WTC11 (cell line): ENCODE measurements around the gene LRP1. TPM values are rescaled to one million over a fixed set of nuclear protein-coding genes. Genes with fewer than 3 reads are reported as not detected.
A peak's percentile ranks its signal among the peaks of the same experiment; 100 is the strongest.

Experiments
- ATAC-seq: fragments of 200-7000 bp; cut with Tn5 transposase; 2 replicates; pipeline ENCODE4 v1.10.0; 2021; ENCODE audit warnings: mild to moderate bottlenecking, moderate library complexity
- CTCF ChIA-PET: fragments of 300-600 bp; sonication (Branson Sonifier 250); formaldehyde crosslinking; loops from one replicate; lab custom pipeline; 2021; ENCODE audit warnings: antibody characterized with exemption; lab: Charles Lee
- POLR2A ChIA-PET: fragments of 350-600 bp; sonication (Branson Sonifier 250); formaldehyde crosslinking; loops from one replicate; lab custom pipeline; 2021; ENCODE audit warnings: antibody characterized with exemption; lab: Charles Lee
- DNase-seq: peaks from one replicate; pipeline ENCODE4 v3.0.0; 2021; ENCODE audit warnings: low spot score
- H3K27ac Mint-ChIP-seq: 2 replicates; pipeline ENCODE4 v1.8.0; 2021; ENCODE audit warnings: mixed read lengths
- H3K27me3 Mint-ChIP-seq: 2 replicates; pipeline ENCODE4 v1.8.0; 2021; ENCODE audit warnings: low read depth, mild to moderate bottlenecking, moderate library complexity, mixed read lengths
- H3K36me3 Mint-ChIP-seq: 2 replicates; pipeline ENCODE4 v1.8.0; 2021; ENCODE audit warnings: mixed read lengths
- H3K4me1 Mint-ChIP-seq: 2 replicates; pipeline ENCODE4 v1.8.0; 2022; ENCODE audit warnings: mixed read lengths
- H3K4me3 Mint-ChIP-seq: 2 replicates; pipeline ENCODE4 v1.8.0; 2021; ENCODE audit warnings: mild to moderate bottlenecking, moderate library complexity, mixed read lengths
- H3K9me3 Mint-ChIP-seq: 2 replicates; pipeline ENCODE4 v1.8.0; 2021; ENCODE audit warnings: mixed read lengths
- ETV6 ChIP-seq: sonication (generic); formaldehyde crosslinking; IDR thresholded peaks from 2 replicates; pipeline ENCODE4 v1.8.1; 2022; ENCODE audit warnings: mild to moderate bottlenecking, missing genetic modification reagents
- JUN ChIP-seq: sonication (generic); formaldehyde crosslinking; IDR thresholded peaks from 2 replicates; pipeline ENCODE4 v1.8.0; 2023; ENCODE audit warnings: mild to moderate bottlenecking, missing genetic modification reagents
- KAT7 ChIP-seq: sonication (generic); formaldehyde crosslinking; IDR thresholded peaks from 2 replicates; pipeline ENCODE4 v1.8.1; 2023; ENCODE audit warnings: missing genetic modification reagents, mild to moderate bottlenecking, borderline replicate concordance
- MYBL2 ChIP-seq: sonication (generic); formaldehyde crosslinking; IDR thresholded peaks from 2 replicates; pipeline ENCODE4 v1.8.1; 2023; ENCODE audit warnings: mild to moderate bottlenecking, moderate library complexity, missing genetic modification reagents
- OVOL2 ChIP-seq: fragments of 250-450 bp; sonication (Bioruptor Pico); IDR thresholded peaks from 2 replicates; pipeline ENCODE4 v1.9.0; 2021; ENCODE audit warnings: mild to moderate bottlenecking, borderline replicate concordance
- SMAD4 ChIP-seq: sonication (generic); formaldehyde crosslinking; IDR thresholded peaks from 2 replicates; pipeline ENCODE4 v1.8.0; 2022; ENCODE audit warnings: mild to moderate bottlenecking, missing genetic modification reagents
- SP1 ChIP-seq: sonication (generic); formaldehyde crosslinking; conservative IDR thresholded peaks from 2 replicates; pipeline ENCODE4 v1.8.1; 2022; ENCODE audit warnings: missing genetic modification reagents
- ZNF219 ChIP-seq: sonication (generic); formaldehyde crosslinking; IDR thresholded peaks from 2 replicates; pipeline ENCODE4 v1.8.0; 2023; ENCODE audit warnings: missing genetic modification reagents, mild to moderate bottlenecking, borderline replicate concordance
- ZNF396 ChIP-seq: fragments of 250-450 bp; sonication (Bioruptor Pico); IDR thresholded peaks from 2 replicates; pipeline ENCODE4 v1.8.0; 2021; ENCODE audit warnings: mild to moderate bottlenecking, moderate library complexity, borderline replicate concordance
- total RNA-seq: library from RNA; stranded (reverse); gene quantifications from 3 replicates; pipeline ENCODE4 v1.2.3, GENCODE V29; 2021
- TF ChIP-seq, protein P1 (sequence below): sonication (generic); formaldehyde crosslinking; IDR thresholded peaks from 2 replicates; pipeline ENCODE4 v1.8.1; 2022; ENCODE audit warnings: low read depth, missing genetic modification reagents, borderline replicate concordance
- TF ChIP-seq, protein P2 (sequence below): fragments of 200-600 bp; IDR thresholded peaks from 2 replicates; pipeline ENCODE4 v1.8.0; 2022; ENCODE audit warnings: antibody characterized with exemption
- TF ChIP-seq, protein P3 (sequence below): sonication (generic); formaldehyde crosslinking; IDR thresholded peaks from 2 replicates; pipeline ENCODE4 v1.8.1; 2022; ENCODE audit warnings: mild to moderate bottlenecking, moderate library complexity, missing genetic modification reagents
- TF ChIP-seq, protein P4 (sequence below): sonication (generic); formaldehyde crosslinking; IDR thresholded peaks from 2 replicates; pipeline ENCODE4 v1.8.0; 2023; ENCODE audit warnings: missing genetic modification reagents, mild to moderate bottlenecking, borderline replicate concordance
- TF ChIP-seq, protein P5 (sequence below): fragments of 250-450 bp; sonication (Bioruptor Pico); IDR thresholded peaks from 2 replicates; pipeline ENCODE4 v1.9.0; 2021; ENCODE audit warnings: mild to moderate bottlenecking
- TF ChIP-seq, protein P6 (sequence below): fragments of 250-450 bp; sonication (Bioruptor Pico); conservative IDR thresholded peaks from 2 replicates; pipeline ENCODE4 v1.9.0; 2021; ENCODE audit warnings: mild to moderate bottlenecking
- TF ChIP-seq, protein P7 (sequence below): sonication (generic); formaldehyde crosslinking; IDR thresholded peaks from 2 replicates; pipeline ENCODE4 v1.8.1; 2023; ENCODE audit warnings: mild to moderate bottlenecking, missing genetic modification reagents, moderate library complexity

LRP1 gene
- total RNA-seq, 1 experiment from 2014 or later = 120 TPM

DNA sequence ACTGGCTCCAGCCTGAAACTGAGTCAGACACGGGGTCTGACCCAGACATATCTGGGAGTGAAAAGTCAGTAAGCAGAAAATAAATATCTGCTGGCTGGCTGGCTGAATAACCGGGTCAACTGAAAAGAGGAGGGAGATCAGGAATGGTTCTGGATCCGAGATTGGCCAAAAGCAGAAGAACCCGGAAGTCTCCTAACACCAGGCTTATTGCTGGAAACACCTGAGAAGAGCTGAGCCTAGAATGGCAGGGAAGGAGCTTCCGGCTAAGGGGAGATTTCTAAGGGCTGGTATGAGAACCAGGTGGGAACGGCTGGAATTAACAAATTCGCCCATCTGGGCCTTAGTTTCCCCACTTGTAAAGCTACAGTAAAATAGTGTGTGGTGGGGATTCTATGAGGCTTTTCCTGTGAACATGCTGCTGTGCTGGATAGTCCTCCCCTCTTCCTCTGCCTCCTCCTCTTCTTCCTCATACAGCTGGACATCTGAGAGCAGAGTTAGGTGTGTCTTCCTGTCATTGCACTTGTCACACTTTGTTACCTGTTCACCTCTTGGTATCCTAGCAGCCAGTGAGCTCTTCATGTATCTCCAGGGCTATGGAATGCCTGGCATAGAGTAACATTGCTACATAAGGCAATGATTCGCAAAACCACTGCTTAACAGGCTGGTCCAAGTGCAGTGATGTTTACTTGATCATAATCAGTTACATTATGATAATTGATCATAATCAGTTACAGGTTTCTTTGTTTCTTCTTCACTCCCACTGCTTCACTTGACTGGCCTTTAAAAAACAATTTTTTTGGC lies 99.2 kb downstream of the LRP1 start:
- Mint-ChIP-seq H3K27ac (peak overlapping the region; percentile 27; the same call in 1 of the 2 replicates), H3K27me3 (peaks cover 66% of the 10 kb centered on the region), H3K4me3 (peak overlapping the region; percentile 81), H3K36me3 (peaks cover 15% of the 10 kb centered on the region), H3K4me1 (peaks cover 55% of the 10 kb centered on the region), H3K9me3 (no peaks in the 10 kb centered on the region)
- ChIA-PET POLR2A (interaction anchor here (1.0 to 7.6 kb wide), 4 partner anchors 12 to 234 kb away, joined by 3 to 97 read pairs (median 5); partner anchors contain the start of gene LRP1), CTCF (interaction anchor here (0.8 to 10.4 kb wide), 13 partner anchors 13 to 233 kb away, joined by 3 to 660 read pairs (median 9); partner anchors contain the start of genes GLI1, INHBE, LRP1 and NXPH4)
- TF ChIP-seq ZNF219 = no peak
- no peak for TF ChIP-seq ZNF396 (CRISPR knock-in tag)
- TF ChIP-seq KAT7 = no peak
- TF ChIP-seq, protein P1, sequence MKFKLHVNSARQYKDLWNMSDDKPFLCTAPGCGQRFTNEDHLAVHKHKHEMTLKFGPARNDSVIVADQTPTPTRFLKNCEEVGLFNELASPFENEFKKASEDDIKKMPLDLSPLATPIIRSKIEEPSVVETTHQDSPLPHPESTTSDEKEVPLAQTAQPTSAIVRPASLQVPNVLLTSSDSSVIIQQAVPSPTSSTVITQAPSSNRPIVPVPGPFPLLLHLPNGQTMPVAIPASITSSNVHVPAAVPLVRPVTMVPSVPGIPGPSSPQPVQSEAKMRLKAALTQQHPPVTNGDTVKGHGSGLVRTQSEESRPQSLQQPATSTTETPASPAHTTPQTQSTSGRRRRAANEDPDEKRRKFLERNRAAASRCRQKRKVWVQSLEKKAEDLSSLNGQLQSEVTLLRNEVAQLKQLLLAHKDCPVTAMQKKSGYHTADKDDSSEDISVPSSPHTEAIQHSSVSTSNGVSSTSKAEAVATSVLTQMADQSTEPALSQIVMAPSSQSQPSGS (CRISPR knock-in tag) = no peak
- DNase-seq (no peak), ATAC-seq (no peak)

DNA sequence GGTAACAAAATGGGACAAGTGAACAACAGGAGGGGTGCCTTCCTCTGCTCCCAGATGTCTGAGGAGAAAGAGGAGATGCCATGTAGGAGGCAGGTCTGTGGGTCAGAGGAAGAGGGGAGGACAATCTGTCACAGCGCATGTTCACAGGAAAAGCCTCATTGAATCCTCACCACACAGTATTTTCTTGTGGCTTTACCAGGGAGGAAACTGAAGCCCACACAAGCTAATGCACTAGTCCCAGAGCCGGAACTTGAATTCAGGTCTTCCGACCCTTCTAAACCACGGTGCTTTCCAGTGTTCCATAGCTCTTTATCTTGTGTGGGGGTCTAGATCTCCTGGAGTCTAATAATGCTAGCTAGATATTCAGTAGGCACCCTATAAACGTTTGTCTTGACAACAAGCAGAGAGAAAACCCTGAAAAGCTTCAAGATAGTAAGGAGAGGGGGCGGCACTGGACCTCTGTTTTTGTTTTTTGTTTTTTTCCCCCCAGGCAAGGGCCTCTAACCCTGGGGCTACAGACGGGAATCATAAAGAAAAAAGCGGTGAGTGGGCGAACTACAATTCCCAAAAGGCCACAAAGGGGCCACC lies 100.9 kb downstream of the LRP1 start:
- DNase-seq (no peak), ATAC-seq (no peak)
- peaks cover 29% of the 10 kb centered on the region for H3K36me3 Mint-ChIP-seq
- ChIA-PET CTCF (interaction anchor here (1.0 to 10.4 kb wide), 17 partner anchors 8 to 247 kb away, joined by 3 to 660 read pairs (median 5); partner anchors contain the start of genes GLI1, INHBE, NXPH4 and STAC3), POLR2A (interaction anchor here (0.6 to 2.6 kb wide), 10 partner anchors 10 to 230 kb away, joined by 3 to 41 read pairs (median 6); partner anchors contain the start of genes GLI1, INHBE and LRP1)
- H3K4me3 Mint-ChIP-seq = peak overlapping the region; percentile 98
- H3K27ac Mint-ChIP-seq = no peak overlapping the region
- H3K9me3 Mint-ChIP-seq = no peaks in the 10 kb centered on the region
- H3K27me3 Mint-ChIP-seq = peaks cover 53% of the 10 kb centered on the region
- peaks cover 46% of the 10 kb centered on the region for H3K4me1 Mint-ChIP-seq
- TF ChIP-seq, protein P2, sequence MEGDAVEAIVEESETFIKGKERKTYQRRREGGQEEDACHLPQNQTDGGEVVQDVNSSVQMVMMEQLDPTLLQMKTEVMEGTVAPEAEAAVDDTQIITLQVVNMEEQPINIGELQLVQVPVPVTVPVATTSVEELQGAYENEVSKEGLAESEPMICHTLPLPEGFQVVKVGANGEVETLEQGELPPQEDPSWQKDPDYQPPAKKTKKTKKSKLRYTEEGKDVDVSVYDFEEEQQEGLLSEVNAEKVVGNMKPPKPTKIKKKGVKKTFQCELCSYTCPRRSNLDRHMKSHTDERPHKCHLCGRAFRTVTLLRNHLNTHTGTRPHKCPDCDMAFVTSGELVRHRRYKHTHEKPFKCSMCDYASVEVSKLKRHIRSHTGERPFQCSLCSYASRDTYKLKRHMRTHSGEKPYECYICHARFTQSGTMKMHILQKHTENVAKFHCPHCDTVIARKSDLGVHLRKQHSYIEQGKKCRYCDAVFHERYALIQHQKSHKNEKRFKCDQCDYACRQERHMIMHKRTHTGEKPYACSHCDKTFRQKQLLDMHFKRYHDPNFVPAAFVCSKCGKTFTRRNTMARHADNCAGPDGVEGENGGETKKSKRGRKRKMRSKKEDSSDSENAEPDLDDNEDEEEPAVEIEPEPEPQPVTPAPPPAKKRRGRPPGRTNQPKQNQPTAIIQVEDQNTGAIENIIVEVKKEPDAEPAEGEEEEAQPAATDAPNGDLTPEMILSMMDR = no peak
- TF ChIP-seq, protein P3, sequence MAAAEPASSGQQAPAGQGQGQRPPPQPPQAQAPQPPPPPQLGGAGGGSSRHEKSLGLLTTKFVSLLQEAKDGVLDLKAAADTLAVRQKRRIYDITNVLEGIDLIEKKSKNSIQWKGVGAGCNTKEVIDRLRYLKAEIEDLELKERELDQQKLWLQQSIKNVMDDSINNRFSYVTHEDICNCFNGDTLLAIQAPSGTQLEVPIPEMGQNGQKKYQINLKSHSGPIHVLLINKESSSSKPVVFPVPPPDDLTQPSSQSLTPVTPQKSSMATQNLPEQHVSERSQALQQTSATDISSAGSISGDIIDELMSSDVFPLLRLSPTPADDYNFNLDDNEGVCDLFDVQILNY (CRISPR knock-in tag) = no peak
- TF ChIP-seq, protein P4, sequence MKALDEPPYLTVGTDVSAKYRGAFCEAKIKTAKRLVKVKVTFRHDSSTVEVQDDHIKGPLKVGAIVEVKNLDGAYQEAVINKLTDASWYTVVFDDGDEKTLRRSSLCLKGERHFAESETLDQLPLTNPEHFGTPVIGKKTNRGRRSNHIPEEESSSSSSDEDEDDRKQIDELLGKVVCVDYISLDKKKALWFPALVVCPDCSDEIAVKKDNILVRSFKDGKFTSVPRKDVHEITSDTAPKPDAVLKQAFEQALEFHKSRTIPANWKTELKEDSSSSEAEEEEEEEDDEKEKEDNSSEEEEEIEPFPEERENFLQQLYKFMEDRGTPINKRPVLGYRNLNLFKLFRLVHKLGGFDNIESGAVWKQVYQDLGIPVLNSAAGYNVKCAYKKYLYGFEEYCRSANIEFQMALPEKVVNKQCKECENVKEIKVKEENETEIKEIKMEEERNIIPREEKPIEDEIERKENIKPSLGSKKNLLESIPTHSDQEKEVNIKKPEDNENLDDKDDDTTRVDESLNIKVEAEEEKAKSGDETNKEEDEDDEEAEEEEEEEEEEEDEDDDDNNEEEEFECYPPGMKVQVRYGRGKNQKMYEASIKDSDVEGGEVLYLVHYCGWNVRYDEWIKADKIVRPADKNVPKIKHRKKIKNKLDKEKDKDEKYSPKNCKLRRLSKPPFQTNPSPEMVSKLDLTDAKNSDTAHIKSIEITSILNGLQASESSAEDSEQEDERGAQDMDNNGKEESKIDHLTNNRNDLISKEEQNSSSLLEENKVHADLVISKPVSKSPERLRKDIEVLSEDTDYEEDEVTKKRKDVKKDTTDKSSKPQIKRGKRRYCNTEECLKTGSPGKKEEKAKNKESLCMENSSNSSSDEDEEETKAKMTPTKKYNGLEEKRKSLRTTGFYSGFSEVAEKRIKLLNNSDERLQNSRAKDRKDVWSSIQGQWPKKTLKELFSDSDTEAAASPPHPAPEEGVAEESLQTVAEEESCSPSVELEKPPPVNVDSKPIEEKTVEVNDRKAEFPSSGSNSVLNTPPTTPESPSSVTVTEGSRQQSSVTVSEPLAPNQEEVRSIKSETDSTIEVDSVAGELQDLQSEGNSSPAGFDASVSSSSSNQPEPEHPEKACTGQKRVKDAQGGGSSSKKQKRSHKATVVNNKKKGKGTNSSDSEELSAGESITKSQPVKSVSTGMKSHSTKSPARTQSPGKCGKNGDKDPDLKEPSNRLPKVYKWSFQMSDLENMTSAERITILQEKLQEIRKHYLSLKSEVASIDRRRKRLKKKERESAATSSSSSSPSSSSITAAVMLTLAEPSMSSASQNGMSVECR (CRISPR knock-in tag) = no peak
- TF ChIP-seq, protein P5, sequence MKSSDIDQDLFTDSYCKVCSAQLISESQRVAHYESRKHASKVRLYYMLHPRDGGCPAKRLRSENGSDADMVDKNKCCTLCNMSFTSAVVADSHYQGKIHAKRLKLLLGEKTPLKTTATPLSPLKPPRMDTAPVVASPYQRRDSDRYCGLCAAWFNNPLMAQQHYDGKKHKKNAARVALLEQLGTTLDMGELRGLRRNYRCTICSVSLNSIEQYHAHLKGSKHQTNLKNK (CRISPR knock-in tag) = no peak
- TF ChIP-seq, protein P6, sequence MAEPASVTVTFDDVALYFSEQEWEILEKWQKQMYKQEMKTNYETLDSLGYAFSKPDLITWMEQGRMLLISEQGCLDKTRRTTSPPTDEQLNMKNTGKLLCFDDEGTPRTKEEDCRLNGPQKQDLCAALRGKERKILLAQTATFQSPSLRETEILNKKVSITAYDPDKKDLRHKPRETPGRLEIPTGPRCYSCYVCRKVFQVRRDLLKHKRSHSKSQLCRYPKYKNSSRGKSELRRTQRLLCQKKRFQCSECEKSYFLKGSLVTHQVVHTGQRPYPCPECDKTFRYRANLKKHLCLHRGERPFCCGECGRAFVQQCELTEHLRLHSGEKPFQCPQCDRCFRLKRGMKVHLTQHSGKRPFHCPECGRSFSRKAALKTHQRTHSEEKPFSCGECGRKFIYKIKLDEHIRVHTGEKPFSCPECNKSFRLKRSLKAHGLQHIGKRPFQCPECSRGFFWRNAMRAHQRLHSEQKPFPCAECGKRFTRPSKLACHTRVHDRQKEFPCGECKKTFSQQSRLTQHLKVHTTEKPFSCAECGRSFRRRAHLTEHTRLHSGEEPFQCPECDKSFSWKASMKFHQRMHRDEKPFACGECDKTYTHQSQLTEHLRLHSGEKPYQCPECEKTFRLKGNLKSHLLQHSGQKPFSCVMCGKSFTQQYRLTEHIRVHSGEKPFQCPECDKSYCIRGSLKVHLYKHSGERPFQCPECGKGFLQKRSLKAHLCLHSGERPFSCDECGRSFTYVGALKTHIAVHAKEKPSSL = no peak
- TF ChIP-seq ETV6 (CRISPR knock-in tag) (no peak), OVOL2 (no peak), MYBL2 (CRISPR knock-in tag) (no peak), SP1 (CRISPR knock-in tag) (no peak), JUN (CRISPR knock-in tag) (no peak), SMAD4 (CRISPR knock-in tag) (no peak)
- TF ChIP-seq, protein P1 (CRISPR knock-in tag) = no peak
- TF ChIP-seq, protein P7, sequence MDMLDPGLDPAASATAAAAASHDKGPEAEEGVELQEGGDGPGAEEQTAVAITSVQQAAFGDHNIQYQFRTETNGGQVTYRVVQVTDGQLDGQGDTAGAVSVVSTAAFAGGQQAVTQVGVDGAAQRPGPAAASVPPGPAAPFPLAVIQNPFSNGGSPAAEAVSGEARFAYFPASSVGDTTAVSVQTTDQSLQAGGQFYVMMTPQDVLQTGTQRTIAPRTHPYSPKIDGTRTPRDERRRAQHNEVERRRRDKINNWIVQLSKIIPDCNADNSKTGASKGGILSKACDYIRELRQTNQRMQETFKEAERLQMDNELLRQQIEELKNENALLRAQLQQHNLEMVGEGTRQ (CRISPR knock-in tag) = no peak
